Measurements from ENCODE around the gene MYO16.

MYO16 gene

GRCh38 chr13:109165417-109165904 lies 536.0 kb downstream of the MYO16 start:
- no peak for DNase-seq (ENCODE audit: insufficient read length, low spot score)
- no peak for FAIRE-seq
- TF ChIP-seq SPI1 (IDR thresholded peaks at IDR 0.05; ENCODE audit: low read depth, low read length): no peak
- TF ChIP-seq TAF1 (IDR thresholded peaks at IDR 0.05; ENCODE audit: low read depth, low read length): no peak
- TF ChIP-seq PAX5 (IDR thresholded peaks at IDR 0.05; ENCODE audit: insufficient read depth, low read length, severe bottlenecking): no peak
- no peak for TF ChIP-seq POLR2A (IDR thresholded peaks at IDR 0.05; ENCODE audit: low read depth, low read length)
- no peak for TF ChIP-seq POLR2AphosphoS5 (IDR thresholded peaks at IDR 0.05; ENCODE audit: low read depth, low read length)
- TF ChIP-seq POU2F2 (IDR thresholded peaks at IDR 0.05; ENCODE audit: low read depth, low read length): no peak

- DNase-seq (ENCODE audit: insufficient read length, low spot score): no peak
- TF ChIP-seq TAF1 (IDR thresholded peaks at IDR 0.05; ENCODE audit: low read depth, low read length) (no peak), POU2F2 (IDR thresholded peaks at IDR 0.05; ENCODE audit: low read depth, low read length) (no peak), POLR2A (IDR thresholded peaks at IDR 0.05; ENCODE audit: low read depth, low read length) (no peak), PAX5 (IDR thresholded peaks at IDR 0.05; ENCODE audit: insufficient read depth, low read length, severe bottlenecking) (no peak), POLR2AphosphoS5 (IDR thresholded peaks at IDR 0.05; ENCODE audit: low read depth, low read length) (no peak), SPI1 (IDR thresholded peaks at IDR 0.05; ENCODE audit: low read depth, low read length) (no peak)
- FAIRE-seq: no peak
Measured at GRCh38 chr13:109166804-109167203, 537.4 kb downstream of the MYO16 start.

- DNase-seq (ENCODE audit: insufficient read length, low spot score) (no peak), FAIRE-seq (no peak)
- TF ChIP-seq PAX5 (IDR thresholded peaks at IDR 0.05; ENCODE audit: insufficient read depth, low read length, severe bottlenecking) (no peak), SPI1 (IDR thresholded peaks at IDR 0.05; ENCODE audit: low read depth, low read length) (no peak), POLR2AphosphoS5 (IDR thresholded peaks at IDR 0.05; ENCODE audit: low read depth, low read length) (no peak), TAF1 (IDR thresholded peaks at IDR 0.05; ENCODE audit: low read depth, low read length) (no peak), POU2F2 (IDR thresholded peaks at IDR 0.05; ENCODE audit: low read depth, low read length) (no peak)
Measured at GRCh38 chr13:109172136-109172535, 542.7 kb downstream of the MYO16 start.

GRCh38 chr13:109175666-109176065 lies 546.3 kb downstream of the MYO16 start:
- DNase-seq (ENCODE audit: insufficient read length, low spot score) (no peak), FAIRE-seq (no peak)
- no peak for TF ChIP-seq POU2F2 (IDR thresholded peaks at IDR 0.05; ENCODE audit: low read depth, low read length)
- TF ChIP-seq TAF1 (IDR thresholded peaks at IDR 0.05; ENCODE audit: low read depth, low read length): no peak
- TF ChIP-seq POLR2AphosphoS5 (IDR thresholded peaks at IDR 0.05; ENCODE audit: low read depth, low read length): no peak
- no peak for TF ChIP-seq POLR2A (IDR thresholded peaks at IDR 0.05; ENCODE audit: low read depth, low read length)
- TF ChIP-seq PAX5 (IDR thresholded peaks at IDR 0.05; ENCODE audit: insufficient read depth, low read length, severe bottlenecking): no peak
- no peak for TF ChIP-seq SPI1 (IDR thresholded peaks at IDR 0.05; ENCODE audit: low read depth, low read length)

- DNase-seq (ENCODE audit: insufficient read length, low spot score): no peak
- FAIRE-seq: no peak
- no peak for TF ChIP-seq TAF1 (IDR thresholded peaks at IDR 0.05; ENCODE audit: low read depth, low read length)
Measured at GRCh38 chr13:109180905-109181425, 551.6 kb downstream of the MYO16 start.

- DNase-seq (ENCODE audit: insufficient read length, low spot score) (no peak), FAIRE-seq (no peak)
- TF ChIP-seq PAX5 (IDR thresholded peaks at IDR 0.05; ENCODE audit: insufficient read depth, low read length, severe bottlenecking): no peak
- no peak for TF ChIP-seq SPI1 (IDR thresholded peaks at IDR 0.05; ENCODE audit: low read depth, low read length)
- no peak for TF ChIP-seq TAF1 (IDR thresholded peaks at IDR 0.05; ENCODE audit: low read depth, low read length)
- no peak for TF ChIP-seq POU2F2 (IDR thresholded peaks at IDR 0.05; ENCODE audit: low read depth, low read length)
- no peak for TF ChIP-seq POLR2A (IDR thresholded peaks at IDR 0.05; ENCODE audit: low read depth, low read length)
- no peak for TF ChIP-seq POLR2AphosphoS5 (IDR thresholded peaks at IDR 0.05; ENCODE audit: low read depth, low read length)
Measured at GRCh38 chr13:109182777-109183465, 553.5 kb downstream of the MYO16 start.

- no peak for TF ChIP-seq POU2F2 (IDR thresholded peaks at IDR 0.05; ENCODE audit: low read depth, low read length)
- TF ChIP-seq POLR2A (IDR thresholded peaks at IDR 0.05; ENCODE audit: low read depth, low read length): no peak
- TF ChIP-seq TAF1 (IDR thresholded peaks at IDR 0.05; ENCODE audit: low read depth, low read length): no peak
- no peak for TF ChIP-seq SPI1 (IDR thresholded peaks at IDR 0.05; ENCODE audit: low read depth, low read length)
- no peak for TF ChIP-seq PAX5 (IDR thresholded peaks at IDR 0.05; ENCODE audit: insufficient read depth, low read length, severe bottlenecking)
- no peak for TF ChIP-seq POLR2AphosphoS5 (IDR thresholded peaks at IDR 0.05; ENCODE audit: low read depth, low read length)
- FAIRE-seq (no peak), DNase-seq (ENCODE audit: insufficient read length, low spot score) (no peak)
Measured at GRCh38 chr13:109191413-109191812, 562.0 kb downstream of the MYO16 start.

GRCh38 chr13:109192306-109192705 lies 562.9 kb downstream of the MYO16 start:
- FAIRE-seq: no peak
- TF ChIP-seq POLR2AphosphoS5 (IDR thresholded peaks at IDR 0.05; ENCODE audit: low read depth, low read length): no peak
- no peak for TF ChIP-seq POLR2A (IDR thresholded peaks at IDR 0.05; ENCODE audit: low read depth, low read length)
- no peak for TF ChIP-seq POU2F2 (IDR thresholded peaks at IDR 0.05; ENCODE audit: low read depth, low read length)
- no peak for DNase-seq (ENCODE audit: insufficient read length, low spot score)

GRCh38 chr13:109196948-109197347 lies 567.5 kb downstream of the MYO16 start:
- DNase-seq (ENCODE audit: insufficient read length, low spot score): no peak
- TF ChIP-seq POU2F2 (IDR thresholded peaks at IDR 0.05; ENCODE audit: low read depth, low read length) (no peak), POLR2AphosphoS5 (IDR thresholded peaks at IDR 0.05; ENCODE audit: low read depth, low read length) (no peak), POLR2A (IDR thresholded peaks at IDR 0.05; ENCODE audit: low read depth, low read length) (no peak), PAX5 (IDR thresholded peaks at IDR 0.05; ENCODE audit: insufficient read depth, low read length, severe bottlenecking) (no peak), SPI1 (IDR thresholded peaks at IDR 0.05; ENCODE audit: low read depth, low read length) (no peak)
- no peak for FAIRE-seq

GRCh38 chr13:109198585-109198984 lies 569.2 kb downstream of the MYO16 start:
- TF ChIP-seq POU2F2 (IDR thresholded peaks at IDR 0.05; ENCODE audit: low read depth, low read length) (no peak), TAF1 (IDR thresholded peaks at IDR 0.05; ENCODE audit: low read depth, low read length) (no peak), POLR2AphosphoS5 (IDR thresholded peaks at IDR 0.05; ENCODE audit: low read depth, low read length) (no peak), SPI1 (IDR thresholded peaks at IDR 0.05; ENCODE audit: low read depth, low read length) (no peak), PAX5 (IDR thresholded peaks at IDR 0.05; ENCODE audit: insufficient read depth, low read length, severe bottlenecking) (no peak), POLR2A (IDR thresholded peaks at IDR 0.05; ENCODE audit: low read depth, low read length) (no peak)
- no peak for FAIRE-seq
- DNase-seq (ENCODE audit: insufficient read length, low spot score): no peak

Data from GM12891 (cell line).